ENCODE measurements around the gene STAB2.

GRCh38 chr12:103801709-103802585 is 214.9 kb downstream of the STAB2 start:
- TF ChIP-seq CTCF (conservative IDR thresholded peaks at IDR 0.05; ENCODE audit: low read length) (no peak), EZH2phosphoT487 (IDR thresholded peaks at IDR 0.05; ENCODE audit: borderline replicate concordance, low read depth, low read length) (no peak)
